ENCODE data around the gene MCF2L2. TPM values are rescaled to one million over a fixed set of nuclear protein-coding genes. Genes with fewer than 3 reads are reported as not detected.

The MCF2L2 gene
- total RNA-seq, 1 experiment from 2014 or later: 0.23 TPM

DNA sequence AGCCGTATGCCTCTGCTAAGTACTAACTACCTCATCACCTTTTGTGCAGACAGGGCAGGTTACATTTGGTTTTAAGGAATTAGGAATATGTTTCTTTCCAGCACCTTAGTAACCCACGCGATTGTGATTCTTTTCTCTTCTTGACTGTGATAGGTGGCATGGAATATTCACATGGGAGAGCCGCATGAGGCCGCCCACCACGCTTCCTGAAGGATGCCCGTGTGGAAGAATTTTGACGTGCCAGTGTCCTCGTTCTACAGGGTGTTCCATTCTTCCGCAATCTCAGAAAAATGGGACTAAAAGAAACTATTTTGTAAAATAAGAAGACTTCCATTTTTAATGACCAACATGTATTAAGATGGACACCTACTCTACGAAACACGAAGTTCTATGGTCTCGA lies 159.1 kb downstream of the MCF2L2 start:
- no peak for DNase-seq (ENCODE audit: low read depth)

GRCh38 chr3:183268366-183268765 lies 160.1 kb downstream of the MCF2L2 start:
- no peak for DNase-seq (ENCODE audit: low read depth)

- no peak for DNase-seq (ENCODE audit: low read depth)
Measured at GRCh38 chr3:183267140-183267539, 161.3 kb downstream of the MCF2L2 start.

DNA sequence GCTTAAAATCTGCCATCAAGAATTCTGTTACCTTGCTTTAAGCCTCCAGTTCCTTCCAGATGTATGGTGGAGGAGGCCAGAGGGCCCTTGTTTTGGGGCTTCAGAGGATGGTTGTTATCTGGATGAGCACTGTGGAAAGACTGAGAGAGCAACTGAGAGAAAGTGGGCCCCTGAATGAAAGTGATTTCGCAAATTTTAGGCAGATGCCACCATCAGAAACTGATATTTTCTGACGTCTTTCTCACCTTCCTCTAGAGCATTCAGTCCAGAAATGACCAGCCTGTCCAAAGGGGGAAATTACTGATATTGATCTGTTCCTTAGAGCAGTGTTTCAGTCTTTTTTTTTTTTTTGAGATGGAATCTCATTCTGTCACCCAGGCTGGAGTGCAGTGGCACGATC lies 162.0 kb downstream of the MCF2L2 start:
- no peak for DNase-seq (ENCODE audit: low read depth)

- DNase-seq (ENCODE audit: low read depth): peak; percentile 100
Measured at GRCh38 chr3:183265834-183266417, 162.5 kb downstream of the MCF2L2 start.

GRCh38 chr3:183265157-183265642 lies 163.2 kb downstream of the MCF2L2 start:
- DNase-seq (ENCODE audit: low read depth): peak; percentile 91

GRCh38 chr3:183264268-183264667 lies 164.2 kb downstream of the MCF2L2 start:
- DNase-seq (ENCODE audit: low read depth): peak; percentile 40

DNA sequence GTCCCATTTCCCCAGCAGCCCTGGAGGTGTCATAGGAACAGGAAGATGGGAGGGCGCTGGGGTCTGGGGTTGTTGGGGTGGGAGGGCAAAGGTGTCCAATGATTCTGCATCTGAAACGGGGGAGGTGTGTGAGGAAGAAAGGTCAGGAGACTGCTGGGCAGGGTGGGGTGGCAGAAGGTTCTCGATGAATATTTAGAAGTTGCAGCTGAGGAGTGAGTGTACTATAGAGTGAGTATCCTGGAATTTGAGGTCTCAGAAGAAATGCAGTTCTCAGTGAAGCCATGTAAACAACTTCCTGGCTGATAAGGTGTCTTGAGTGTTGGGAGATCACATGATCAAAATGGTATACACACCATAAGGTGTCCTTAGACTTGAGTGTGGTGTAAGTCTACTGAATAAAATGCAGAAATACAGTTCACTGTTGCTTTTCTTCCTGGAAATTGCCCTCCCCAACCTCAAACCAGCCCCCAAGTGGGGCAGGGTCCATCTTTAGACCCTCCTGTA lies 165.5 kb downstream of the MCF2L2 start:
- DNase-seq (ENCODE audit: low read depth): no peak

DNA sequence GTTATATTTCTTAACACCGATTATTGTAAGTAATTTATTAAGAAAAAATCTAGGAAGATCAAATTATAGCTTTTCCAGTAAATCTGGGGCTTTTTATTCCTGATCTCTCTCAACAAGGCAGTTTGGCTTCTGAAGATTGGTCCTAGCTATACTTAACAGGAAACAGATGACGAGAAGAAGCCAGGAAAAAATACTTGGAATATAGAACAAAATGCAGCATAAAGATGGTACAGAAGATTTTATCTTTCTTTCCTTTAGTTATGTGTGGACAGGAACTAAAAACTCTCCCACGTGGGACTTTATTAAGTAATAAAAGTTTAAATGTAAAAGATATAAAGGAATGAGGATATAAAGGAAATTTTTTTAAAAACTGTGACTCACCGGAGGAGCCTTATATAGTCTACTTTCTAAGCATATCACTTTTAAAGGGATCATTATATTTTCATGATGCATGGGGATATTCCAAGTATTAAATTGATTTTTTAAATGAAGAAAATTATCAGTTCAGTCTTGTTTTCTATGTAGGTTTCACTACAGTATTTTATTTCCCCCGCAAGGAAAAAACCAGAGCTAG lies 167.2 kb downstream of the MCF2L2 start:
- no peak for DNase-seq (ENCODE audit: low read depth)

DNA sequence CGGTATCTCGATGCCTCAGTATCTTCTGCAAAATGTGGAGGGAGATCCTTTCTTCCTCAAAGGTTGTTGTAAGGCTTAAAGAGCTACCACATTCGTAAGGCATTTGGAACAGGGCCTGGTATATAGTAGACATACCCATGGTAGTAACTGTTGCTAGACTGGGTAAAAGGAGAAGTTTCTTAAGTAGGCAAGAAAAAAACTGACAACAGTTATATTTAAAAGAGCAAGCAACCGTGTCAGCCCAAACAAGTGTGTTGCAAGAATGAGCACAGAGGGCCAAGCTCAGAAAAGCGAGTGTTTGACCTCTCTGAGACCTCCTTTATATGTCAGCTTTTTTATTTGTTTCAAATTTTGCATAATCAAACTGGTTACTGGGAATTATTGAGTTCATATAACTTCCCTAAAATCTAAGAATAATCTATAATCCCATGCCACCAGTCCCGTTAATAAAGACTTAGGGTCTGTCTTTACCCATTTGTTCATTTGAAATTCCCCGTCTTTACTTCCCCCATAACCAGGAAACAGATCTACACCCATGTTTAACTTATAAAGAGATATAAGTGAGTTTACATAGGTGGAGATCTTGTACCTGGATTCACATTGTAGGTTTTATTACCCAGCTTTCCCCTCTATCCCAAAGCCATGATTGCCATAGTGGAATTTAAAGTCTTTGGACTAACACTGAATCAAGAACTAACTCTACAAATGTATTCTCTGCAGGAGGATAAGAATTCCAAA lies 168.1 kb downstream of the MCF2L2 start:
- no peak for DNase-seq (ENCODE audit: low read depth)

DNA sequence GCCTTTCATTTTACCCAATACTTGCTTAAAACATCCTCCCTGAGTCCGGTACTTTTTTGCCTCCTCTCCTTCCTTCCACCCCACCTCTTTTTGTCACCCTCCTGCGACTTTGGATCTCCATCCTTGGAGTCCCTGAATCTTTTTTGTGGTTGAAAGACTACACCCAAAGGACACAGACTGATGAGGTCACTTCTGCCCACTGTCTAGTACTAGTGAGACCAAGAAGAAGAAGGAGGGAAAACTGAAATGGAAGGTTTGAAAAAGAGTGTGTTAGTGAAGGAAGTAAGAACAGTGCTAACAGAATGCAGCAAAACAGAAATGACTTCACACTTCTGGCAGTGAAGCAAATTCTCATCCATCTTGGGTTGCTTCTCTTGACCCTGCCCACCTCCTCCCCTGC lies 168.8 kb downstream of the MCF2L2 start:
- peak; percentile 61 for DNase-seq (ENCODE audit: low read depth)

DNA sequence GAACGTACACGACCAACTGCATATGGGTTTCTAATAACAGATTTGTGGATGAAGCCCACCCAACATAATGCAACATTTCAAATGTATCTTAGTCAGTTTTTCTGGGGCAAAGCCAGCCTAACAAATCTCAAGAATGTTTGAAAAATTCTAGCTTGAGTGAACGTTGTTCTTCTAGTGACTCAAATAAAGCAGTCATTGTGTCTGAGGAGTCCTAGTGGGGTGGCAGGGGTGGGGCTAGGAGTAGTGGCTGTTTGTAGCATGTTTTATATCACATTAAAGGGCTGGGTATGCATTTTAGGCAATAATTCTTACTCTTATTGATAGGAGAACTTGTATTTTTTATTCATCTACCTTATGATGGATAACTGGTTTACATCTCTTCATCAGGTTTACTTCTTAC lies 169.3 kb downstream of the MCF2L2 start:
- DNase-seq (ENCODE audit: low read depth): no peak

- peak; percentile 82 for DNase-seq (ENCODE audit: low read depth)
Measured at GRCh38 chr3:183255348-183255730, 173.1 kb downstream of the MCF2L2 start.

- peak; percentile 38 for DNase-seq (ENCODE audit: low read depth)
Measured at GRCh38 chr3:183254487-183255347, 173.7 kb downstream of the MCF2L2 start.

- peak; percentile 63 for DNase-seq (ENCODE audit: low read depth)
Measured at GRCh38 chr3:183253528-183254486, 174.6 kb downstream of the MCF2L2 start.

DNA sequence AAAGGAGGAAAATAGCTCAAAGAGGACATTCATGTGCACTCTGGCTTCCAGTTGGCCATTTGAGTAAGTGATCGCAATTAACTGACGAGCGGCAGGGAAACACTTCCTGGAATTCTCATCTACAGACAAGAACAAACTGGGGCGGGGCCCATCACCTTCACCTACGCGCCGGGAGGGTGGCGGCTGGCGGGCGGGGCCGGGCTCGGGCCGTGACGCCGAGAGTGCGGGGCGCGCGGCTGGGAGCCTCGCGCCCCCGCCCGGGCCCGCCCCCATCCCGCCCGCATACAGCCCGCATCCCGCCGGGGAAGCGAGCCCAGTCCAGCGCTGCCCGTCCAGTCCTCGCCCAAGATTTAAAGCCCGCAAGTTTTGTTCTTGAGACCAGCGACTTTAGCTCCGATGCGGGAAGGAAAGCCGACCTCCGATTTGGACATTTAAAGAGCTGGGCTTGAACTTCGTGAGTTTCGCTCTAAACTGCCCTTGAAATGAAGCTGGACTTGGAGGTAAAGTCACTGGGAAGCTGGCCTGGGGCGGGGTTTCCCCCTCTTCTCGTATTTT lies 175.4 kb downstream of the MCF2L2 start, which contains the start of gene B3GNT5:
Gene B3GNT5 (plus strand): TSS at position 281 of the 555 bp plus-strand sequence. CDS start 16,546 bp downstream, outside the sequence.
- peak; percentile 37 for DNase-seq (ENCODE audit: low read depth)

GRCh38 chr3:183252118-183252782 lies 176.2 kb downstream of the MCF2L2 start:
- no peak for DNase-seq (ENCODE audit: low read depth)

DNA sequence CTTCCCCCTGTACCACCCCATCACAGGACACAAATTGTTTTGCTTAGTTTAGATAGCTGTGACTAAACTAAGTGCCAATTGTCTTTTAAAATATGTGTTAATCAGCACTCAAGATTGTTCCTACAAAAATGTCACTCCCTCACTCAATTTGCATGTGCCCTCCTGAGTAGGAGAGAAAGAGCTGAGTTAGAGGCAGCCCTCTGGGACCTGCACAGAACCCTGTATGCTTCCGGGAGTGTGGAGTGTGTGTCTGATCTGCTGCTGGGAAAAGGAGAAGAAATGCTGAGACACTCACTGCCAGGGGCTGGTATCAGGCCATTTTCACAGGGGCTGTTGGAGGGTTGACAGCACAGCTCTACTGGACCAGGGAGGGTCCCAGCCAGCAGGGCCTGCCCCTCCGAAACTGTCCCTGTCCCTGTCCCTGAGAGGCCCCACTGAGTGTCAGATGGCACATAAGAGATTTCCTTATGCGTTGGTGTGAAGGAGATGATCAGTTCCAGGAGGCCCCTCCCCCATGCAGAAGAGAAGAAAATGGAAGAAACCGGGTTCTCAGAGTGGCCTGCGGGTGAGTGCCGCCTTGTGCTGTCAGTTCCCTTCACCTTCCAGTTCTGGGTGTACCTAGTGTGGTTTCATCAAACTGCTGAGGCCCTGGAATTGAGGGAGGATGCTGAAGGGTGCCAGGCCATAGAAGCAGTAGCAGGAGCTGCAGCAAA lies 179.3 kb downstream of the MCF2L2 start:
- DNase-seq (ENCODE audit: low read depth): no peak
